HG02970 (cell line): Measurements from ENCODE around the gene SPRED1.
"Not testable (repeated sequence)": the region's sequence is repeated elsewhere in the genome, so short reads cannot be mapped to it uniquely, and the experiment has no call there.

Source experiments
- ATAC-seq: cut with Tn5 transposase; IDR thresholded peaks from one replicate; pipeline ENCODE4 v1.9.1; 2021; ENCODE audit warnings: mild to moderate bottlenecking, moderate library complexity, moderate number of reproducible peaks; ENCODE audit not compliant: unreplicated experiment, low FRiP score

SPRED1 gene

DNA sequence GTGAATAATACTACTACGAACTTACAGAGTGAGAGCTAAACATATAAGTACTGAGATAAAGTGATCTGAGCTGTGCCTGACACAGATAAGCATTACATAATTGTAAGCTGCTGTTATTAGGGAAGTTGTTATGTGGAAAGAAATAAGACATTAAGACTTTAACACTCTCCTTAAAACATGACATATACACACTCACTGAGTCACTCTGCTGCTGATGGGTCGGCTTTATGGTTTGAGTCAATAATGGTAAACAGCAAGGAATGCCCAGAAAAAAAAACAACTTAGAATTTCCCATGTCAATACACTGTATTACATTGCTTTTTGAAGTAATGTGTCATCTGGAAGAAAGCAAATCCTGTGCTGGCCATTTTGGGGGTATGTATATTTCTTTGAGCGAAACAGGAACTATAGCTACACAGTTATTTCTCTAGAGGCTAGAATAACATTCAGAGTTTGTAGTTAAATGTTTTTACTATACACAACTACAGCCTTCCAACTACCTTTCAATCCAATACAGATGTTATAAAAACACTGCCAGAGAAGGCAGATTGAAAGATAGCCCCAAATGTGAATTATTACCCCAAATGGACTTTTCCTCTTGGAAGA is 22.8 kb upstream of the SPRED1 start:
- ATAC-seq: no peak

DNA sequence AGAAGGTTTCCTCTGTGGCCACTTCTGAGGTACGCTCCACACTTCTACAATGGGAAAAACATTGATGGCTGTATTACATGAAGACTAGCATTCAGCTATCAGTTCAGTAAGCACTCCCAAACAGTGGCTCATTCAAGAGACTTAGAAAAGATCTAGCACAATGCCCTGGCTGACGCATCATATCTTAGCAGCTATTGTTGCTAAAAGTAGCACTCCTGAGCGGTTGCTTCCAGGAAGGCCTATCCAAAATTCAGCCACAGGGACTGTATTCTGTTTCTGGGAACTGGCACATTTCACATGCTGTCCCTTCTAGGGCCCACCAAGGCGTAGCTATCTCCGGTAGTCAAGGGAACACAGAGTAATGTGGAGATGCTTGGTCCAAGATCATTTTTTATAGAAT is 21.2 kb upstream of the SPRED1 start:
- ATAC-seq: no peak

DNA sequence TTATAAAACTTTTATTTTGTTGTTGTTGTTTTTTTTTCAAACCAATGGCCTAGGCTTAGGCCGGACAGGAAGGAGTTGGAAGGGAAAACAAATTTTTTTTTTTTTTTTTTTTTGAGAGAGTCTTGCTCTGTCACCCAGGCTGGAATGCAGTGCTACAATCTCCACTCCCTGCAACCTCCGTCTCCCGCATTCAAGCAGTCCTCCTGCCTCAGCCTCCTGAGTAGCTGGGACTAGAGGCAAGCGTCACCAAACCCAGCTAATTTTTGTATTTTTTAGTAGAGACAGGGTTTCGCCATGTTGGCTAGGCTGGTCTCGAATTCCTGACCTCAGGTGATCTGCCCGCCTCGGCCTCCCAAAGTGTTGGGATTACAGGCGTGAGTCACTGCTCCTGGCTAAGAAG is 15.6 kb upstream of the SPRED1 start:
- not testable (repeated sequence) for ATAC-seq

DNA sequence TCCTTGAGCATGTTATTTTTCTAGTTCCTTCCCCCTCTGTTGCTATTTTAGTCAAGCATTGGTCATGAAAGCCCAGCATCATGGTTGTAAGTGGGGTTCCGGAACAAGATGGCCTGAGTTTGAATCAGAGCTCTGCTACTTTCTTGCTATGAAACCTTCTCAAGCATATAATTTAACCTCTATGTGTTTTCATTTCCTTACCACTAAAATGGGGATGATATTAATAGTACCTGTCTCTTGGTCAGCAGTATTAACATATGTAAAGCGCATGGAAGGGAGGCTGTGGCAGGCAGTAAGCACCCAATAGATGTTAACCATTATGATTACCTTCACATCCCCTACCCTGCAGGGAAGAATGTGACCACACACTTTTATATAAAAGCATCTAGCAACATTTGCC is 14.3 kb upstream of the SPRED1 start:
- no peak for ATAC-seq

DNA sequence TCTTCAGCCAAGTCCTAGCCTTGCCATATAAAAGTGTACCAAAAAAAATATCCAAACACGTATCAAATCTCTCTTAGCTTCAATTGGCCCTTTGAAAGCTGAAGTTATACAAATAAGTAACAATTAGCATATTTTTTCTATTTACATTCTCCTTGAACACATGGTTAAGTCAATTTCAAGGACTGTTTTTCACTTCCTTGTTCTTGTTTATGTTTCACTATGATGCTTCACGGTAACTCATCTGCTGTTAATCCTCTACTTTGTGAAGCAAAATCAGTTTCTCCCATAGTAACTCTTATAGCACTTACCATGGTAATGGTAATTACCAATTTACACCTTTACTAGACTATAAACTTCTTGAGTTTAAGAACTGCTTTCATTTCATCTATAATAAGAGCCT is 10.6 kb upstream of the SPRED1 start:
- peak; percentile 51 for ATAC-seq

DNA sequence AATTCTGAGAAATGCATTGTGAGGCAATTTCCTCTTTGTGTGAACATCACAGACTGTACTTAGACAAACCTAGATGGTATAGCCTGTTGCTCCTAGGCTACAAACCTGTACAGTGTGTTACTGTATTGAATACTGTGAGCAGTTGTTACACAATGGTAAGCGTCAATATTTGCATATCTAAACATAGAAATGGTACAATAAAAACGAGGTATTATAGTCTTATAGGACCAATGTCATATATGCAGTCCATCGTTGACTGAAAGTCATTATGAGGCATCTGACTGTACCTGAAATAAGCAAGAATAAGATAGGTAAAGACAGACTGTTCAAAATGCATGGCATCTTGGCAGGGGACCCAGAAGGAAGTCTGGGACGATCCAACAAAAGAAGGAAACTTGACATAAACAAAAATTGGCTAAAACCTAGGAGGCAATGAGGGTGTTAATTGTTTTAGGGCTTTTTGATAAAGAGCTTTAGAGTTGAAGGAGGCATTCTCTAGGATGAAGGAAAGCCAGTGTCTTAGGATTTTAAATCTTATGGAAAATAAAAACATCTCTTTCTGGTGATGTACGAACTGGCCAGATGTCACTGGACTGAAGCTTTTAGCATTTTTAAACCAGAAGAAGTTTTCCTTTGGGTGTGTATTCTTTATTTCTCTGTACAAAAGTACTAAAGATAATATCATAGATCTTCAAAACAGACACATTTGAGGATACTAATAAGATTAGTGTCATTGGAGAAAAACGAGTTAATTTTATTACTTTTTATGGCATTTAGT is 9.2 kb upstream of the SPRED1 start:
- no peak for ATAC-seq

DNA sequence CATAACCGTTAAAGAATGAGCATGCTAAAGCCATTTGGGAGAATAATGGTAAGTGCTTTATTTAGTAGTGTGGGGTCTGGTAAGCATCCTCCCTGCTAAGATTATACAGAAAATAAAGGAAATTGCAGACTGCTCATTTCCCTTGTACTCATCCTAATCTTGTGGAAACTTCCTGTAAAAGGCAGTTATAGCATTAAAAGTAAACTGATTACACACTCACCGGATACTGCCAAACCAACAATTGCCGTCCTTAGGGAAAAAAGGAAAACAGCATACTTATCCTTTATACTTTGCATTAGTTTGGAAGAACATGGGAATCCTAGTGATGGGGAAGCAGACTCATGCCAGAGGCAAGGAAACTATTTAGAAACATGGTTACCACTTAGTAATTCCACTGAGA is 5.3 kb upstream of the SPRED1 start:
- ATAC-seq: no peak

DNA sequence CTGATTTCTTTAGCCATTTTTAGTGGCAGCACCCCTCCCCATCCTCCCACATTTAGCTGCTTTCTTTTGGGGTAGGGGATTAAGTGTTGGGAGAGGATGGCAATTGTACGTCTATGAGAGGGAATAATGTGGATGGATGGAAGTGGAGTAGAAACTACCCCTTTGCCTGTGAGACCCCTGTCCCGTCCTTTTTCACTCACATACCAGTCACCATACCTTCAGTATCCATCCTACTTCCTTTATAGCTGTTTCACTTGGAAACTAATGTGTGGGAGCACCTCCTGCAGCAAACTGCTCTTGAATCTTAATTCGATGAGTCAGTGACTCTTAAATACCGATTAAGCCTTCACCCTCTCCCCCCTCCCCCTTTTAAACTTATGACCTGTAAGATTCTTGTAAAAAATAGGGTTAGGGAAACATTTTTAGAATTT is 730 bp downstream of the SPRED1 start:
- ATAC-seq: no peak

DNA sequence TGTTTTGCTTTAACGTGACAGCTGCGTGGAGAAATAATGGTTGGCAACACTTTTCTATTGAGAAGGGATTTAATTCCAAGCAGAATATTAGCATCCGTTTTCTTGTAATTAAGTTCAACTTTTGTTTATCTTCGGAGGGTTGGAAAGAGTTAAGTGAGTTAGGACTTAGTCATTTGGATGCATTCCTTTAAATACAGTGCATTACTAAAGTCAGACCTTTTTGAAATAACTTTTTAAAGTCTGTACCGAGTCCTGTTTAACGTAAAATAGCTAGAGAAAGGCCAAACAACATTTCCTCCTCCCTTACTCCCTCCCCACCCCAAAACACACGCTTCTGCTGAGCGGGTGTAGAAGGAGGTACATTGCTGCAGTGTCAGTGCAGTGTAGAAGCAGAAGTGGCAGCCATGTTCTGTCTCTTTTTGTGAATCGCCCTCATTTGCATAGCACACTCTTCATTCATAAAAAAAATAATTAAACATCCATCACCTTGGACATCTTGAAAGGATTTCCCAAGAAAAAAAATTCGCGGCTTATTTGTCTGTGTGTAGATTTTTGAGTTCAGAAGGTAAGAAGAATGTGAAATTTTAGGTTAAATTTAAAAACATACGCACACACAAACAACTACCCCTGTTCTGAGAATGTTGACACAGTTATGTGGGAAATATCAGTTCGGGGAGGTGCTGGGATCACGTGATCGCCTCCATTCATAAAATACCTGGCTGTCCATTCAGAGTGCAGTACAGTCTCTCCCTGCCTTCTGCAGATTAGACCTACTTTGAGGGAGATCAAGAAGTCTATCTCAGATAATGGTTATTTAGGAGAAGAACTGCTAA is 1.6 kb downstream of the SPRED1 start:
- peak; percentile 41 for ATAC-seq

DNA sequence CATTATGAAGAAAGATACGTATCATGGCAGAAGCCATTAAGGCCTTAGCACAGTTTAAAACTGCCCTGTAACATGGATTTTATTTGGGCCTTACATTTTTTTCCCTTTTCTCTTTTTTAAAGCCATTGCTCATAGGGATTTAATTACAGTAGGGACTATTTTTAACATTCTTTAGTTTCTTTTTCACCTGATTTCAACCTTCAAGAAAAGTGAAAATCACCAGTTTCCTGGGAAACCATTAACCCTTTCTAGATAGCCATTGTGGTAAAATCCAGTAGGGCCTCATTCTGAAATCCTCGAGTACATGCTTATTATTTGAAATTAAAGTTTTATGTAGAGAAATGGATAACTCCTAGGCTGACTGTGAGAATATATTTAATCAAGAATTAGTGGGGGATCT is 3.1 kb downstream of the SPRED1 start:
- ATAC-seq: no peak

DNA sequence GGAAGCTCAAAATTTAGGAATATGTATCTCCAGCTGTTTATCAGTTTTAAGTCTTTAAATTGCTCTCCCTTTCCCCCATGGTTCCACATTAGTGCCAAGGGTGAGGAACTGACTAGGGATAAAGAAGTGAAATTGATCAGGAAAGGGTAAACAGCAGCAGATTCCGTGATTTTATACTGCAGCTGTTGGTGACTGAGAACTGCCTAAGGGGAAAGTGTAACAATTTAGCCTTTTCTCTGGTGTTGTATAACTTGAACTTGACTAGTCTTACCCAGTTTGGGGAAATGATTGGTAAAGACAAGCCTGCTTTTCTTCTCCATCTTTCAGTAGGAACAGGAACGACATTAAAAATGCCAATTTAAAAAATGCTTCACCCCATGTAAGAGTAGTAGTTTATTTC is 5.0 kb downstream of the SPRED1 start:
- ATAC-seq: no peak

DNA sequence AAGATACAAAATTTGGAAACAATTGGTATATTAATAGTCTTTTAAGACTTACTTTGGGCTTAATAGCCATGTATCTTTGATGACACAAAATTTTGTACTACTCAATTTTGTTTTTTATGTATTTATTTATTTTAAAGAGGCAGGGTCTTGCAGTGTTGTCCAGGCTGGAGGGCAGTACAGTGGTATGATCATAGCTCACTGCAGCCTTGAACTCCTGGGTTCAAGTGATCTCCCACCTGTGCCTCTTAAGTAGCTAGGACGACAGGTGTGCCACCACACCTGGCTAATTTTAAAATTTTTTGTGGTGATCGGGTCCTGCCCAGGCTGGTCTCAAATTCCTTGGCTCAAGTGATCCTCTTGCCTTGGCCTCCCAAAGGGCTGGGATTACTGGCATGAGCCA is 6.5 kb downstream of the SPRED1 start:
- ATAC-seq: no peak

DNA sequence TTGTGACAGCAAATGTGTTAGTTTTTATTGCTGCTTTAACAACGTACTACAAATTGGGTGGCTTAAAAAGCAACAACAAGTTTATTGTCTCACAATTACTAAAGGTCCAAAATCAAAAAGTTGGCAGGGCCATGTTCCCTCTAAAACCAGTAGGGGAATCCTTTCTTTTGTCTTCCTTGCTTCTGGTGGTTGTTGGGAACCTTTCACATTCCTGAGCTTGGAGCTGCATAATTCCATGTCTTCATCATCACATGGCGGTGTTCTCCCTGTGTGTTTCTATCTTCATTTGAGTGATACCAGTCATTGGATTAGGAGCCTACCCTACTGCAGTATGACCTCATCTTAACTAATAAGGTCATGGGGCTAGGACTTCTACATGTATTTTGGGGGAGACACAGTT is 7.4 kb downstream of the SPRED1 start:
- ATAC-seq: no peak

DNA sequence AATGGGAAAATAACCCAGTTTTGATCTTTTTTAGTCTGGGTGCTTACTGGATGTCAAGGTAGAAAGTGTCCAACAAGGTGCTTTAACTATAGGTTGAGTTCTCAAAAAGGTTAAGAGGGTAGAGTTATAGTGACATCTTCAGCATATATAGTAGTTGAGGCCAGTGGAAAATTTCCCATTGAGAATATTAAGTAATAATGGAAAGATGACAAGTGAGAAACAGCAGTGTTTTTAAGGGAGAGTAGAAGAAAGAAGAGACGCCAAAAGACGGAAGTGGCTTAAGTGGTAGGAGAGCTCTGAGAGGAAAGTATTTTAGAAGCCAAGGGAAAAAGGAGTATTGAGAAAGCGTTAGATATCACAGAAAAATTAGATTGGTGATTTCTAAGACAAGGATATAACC is 10.6 kb downstream of the SPRED1 start:
- ATAC-seq: no peak

DNA sequence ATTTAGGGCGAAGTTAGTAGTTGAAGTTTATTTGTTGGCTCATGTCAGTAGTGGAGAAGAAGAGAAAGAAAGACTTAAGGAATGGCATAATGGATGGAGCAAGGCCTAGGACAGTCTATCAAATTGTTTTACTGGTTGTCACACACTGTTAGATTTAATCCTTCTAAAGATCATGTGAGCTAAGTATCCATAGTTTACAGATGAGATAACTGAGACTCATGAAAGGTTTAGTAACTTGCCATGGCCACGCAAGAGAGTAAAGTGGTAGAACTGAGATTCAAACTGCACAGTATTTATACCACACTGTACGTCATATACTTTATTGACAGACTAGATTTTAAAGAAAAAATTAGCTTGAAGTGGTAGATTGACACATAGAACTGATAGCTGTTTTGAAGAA is 11.4 kb downstream of the SPRED1 start:
- no peak for ATAC-seq

DNA sequence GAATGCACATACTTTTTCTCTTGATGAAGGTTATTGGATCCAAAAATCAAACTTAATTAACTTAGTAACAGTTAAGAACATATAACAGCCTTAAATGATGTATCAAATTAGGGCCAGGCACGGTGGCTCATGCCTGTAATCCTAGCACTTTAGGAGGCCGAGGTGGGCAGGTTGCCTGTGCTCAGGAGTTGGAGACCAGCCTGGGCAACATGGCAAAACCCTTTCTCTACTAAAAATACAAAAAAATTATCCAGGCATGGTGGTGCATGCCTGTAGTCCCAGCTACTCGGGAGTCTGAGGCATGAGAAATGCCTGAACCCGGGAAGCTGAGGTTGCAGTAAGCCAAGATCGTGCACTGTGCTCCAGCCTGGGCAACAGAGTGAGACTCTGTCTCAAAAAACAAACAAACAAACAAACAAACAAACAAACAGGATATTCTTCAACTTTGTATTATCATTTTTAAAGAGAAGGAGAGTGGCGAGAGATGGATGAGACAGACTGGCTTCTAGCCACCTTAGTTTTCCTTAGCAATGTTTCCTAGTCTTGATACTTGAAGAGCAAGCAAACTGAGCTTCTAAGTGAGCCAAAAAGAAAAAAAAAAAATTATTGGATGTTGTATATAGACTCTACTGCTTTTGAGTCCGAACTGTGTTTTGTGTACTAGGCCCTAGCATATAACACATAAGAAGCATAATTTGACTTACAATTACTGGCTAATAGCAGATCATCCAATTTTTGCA is 13.8 kb downstream of the SPRED1 start:
- no peak for ATAC-seq

DNA sequence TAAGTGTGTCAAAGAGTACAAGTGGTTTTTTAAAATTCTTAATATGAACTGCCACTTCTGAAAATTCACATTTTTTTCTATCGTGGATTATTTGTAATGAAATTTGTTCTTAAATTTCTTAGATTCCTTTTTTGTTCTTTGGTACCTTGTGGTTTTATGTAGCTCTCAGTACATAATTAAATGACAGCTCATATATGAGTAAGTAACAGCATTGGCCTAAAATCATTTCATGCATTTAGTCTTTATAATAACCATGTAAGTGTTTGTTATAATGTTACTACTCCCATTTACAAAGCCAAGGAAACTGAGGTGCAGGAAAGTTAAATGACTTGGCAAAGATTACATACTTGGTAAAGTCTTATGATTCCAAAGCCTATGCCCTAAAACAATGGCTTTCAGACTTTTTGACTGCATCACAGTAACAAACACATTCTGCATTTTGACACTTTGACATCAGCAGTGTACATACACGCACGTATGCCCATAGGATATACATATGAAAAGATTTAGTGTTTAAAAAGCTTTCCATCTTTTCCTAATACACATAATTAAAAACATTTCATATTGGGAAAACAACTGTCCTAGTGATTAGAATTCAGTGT is 14.9 kb downstream of the SPRED1 start:
- no peak for ATAC-seq

DNA sequence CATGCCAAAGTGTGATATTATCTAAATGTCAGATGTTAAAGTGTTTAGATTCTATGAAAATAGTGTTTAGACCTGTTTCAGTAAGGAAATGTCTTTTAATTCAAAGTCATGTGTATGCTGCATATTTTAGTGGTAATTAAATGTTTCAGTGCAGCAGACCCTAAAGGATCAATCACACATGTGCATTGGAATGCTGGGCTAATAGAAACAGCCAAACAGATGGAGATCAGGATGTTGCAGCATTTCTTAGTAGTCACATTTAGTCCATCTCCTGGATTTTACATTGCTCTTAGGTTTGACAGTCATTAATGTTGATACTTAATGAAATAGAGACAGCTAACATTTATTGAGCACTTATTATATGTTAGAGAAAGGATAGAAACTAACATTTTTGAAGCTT is 18.5 kb downstream of the SPRED1 start:
- ATAC-seq: no peak

DNA sequence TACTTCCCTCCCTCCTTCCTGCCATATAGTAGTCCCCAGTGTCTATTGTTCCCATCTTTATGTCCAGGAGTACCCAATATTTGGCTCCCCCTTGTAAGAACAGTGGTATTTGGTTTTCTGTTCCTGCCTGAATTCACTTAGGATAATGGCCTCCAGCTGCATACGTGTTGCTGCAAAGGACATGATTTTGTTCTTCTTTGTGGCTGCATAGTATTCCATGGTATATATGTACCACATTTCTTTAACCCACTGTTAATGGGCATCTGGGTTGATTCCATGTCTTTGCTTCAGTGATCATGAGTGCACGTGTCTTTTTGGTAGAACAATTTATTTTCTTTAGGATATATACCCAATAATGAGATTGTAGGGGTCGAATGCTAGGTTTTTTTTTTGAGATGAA is 19.3 kb downstream of the SPRED1 start:
- ATAC-seq: no peak

DNA sequence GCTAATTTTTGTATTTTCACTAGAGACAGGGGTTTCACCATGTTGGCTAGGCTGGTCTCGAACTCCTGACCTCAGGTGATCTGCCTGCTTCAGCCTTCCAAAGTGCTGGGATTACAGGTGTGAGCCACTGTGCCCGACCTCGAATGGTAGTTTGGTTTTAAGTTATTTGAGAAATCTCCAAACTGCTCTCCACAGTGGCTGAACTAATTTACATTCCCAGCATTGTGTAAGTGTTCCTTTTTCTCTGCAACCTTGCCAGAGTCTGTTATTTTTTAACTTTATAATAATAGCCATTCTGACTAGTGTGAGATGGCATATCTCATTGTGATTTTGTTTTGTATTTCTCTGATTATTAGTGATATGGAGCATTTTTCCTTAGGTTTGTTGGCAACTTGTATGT is 19.8 kb downstream of the SPRED1 start:
- ATAC-seq: not testable (repeated sequence)
